ENCODE measurements around the gene MACROD2. TPM values are rescaled to one million over a fixed set of nuclear protein-coding genes. Genes with fewer than 3 reads are reported as not detected.
"Not testable (repeated sequence)": the region's sequence is repeated elsewhere in the genome, so short reads cannot be mapped to it uniquely, and the experiment has no call there.

The MACROD2 gene
- polyA plus RNA-seq, 10 donors, result 2.4 to 5.0 (median 3.6) TPM

DNA sequence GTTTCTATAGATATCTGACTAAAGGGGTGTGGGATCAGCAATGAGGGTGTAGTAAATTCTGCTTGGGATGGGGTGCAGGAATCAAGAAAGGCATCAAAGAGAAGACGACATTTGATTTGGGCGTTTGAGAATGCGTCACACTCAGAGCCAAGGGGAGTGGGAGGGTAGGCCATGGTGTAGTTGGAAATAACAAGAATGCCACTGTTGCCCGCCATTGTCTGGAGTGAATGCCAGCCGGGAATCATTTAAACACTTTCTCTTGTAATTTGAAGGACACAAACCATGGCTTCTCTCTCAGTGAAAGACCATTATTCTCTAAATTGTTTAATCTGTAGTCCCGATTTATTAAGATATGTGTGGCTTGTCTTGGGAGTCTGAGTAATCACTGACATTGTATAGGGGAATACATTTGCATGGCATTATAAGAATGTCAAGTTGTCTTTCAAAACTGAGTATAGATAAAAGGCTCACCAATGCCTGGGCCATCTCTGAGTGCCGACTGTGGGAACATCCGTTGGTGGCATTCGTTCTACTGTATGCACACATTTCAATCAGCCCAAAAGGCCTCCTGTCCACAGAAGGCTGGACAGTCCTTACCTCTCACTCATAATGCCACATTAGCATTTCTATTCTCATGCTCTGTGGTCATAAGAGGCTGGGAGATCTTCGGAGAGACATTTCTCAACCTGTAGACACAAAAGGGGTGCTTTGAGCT lies 1800.1 kb downstream of the MACROD2 start:
- DNase-seq, result no peak

DNA sequence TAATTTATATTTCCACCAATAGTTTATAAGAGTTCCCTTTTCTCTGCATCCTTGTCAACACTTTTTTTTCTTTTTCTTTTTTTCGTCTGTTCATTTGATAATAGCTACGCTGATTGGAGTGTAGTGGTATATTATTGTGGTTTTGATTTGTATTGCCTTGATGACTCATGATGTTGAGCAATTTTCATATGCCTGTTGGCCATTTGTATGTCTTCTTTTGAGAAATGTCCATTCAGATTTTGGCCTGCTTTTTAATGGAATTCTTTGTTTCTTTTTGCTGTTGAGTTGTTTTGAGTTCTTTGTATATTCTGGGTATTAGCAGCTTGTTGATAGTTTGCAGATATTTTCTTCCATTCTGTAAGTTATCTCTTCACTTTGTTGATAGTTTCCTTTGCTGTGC lies 1804.6 kb downstream of the MACROD2 start:
- no peak for DNase-seq

DNA sequence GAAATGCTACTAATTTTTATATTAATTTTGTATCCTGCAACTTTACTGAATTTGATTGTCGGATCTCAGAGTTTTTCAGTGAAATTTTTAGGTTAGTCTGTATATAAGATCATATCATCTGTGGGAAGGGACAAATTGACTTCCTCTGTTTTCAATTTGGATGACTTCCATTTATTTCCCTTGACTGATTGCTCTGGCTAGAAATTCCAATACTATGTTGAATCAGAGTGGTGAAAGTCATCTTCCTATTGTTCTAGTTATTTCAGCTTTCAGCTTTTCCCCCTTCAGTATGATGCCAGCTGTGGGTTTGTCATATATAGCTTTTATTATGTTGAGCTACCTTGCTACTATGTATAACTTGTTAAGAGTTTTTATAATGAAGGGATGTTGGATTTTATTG lies 1806.7 kb downstream of the MACROD2 start:
- DNase-seq, result no peak

DNA sequence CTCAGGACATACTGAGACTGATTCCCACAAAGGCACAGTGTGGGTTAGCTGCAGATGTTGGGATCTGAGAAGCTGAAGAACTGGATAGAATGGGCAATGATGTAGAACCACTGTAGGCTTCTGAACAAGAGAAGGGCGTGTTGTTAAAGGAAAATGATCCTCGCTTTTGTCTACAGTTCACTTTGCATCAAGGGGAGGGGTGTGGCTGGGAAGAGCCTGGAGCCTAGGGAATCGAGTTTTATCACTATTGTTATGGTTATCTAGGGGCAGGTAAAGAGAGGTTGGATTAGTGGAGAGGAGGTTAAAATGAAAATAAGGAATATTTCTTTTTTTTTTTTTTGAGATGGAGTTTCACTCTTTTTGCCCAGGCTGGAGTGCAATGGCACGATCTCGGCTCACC lies 1809.8 kb downstream of the MACROD2 start:
- no peak for DNase-seq

DNA sequence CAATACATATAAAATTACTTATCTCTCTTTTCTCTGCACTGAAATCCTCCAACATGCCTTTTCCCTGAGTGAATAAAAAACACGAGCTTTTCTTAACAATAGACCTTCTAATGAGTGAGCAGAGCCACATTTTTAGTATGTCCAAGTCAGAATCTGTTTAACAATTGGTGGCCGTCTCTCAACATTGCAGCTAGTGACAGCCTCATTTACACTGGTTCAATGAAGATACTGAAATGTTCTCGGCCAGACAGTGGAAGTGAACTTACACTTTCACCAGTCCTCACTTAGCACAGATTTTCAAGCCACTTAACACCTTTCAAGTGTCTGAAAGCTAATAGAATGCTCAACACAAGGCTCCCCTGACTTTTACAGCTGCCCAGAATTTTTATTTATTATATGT lies 1810.8 kb downstream of the MACROD2 start:
- no peak for DNase-seq

DNA sequence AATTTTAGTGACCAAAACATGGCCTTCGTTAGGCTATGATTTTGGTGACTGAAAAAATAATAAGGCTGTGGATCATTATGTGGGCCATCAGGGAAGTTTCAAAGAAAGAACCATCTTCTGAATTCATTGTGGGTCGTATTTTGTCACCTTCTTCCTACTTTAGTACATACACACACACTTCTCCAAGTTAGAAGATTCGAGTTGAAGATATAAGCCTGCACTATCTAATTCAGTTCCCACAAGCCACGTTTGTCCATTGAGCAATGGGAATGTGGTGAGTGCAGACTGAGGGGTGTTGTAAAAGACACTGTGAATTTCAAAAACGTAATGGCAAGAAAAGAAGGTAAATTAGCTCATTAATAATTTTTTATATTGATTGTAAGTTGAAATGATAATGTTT lies 1812.0 kb downstream of the MACROD2 start:
- no peak for DNase-seq

DNA sequence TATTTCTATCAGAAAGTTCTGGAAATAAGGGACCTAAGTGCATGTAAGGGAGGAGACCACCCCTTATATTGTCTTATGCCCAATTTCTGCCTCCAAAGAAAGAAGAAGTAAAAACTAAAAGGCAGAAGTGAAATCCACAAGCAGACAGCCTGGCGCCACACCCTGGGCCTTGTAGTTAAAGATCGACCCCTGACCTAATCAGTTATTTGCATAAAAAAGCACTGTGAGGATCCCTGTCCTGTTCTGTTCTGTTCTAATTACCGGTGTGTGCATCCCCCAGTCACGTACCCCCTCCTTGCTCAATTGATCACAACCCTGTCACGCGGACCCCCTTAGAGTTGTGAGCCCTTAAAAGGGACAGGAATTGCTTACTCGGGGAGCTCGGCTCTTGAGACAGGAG lies 1812.5 kb downstream of the MACROD2 start:
- not testable (repeated sequence) for DNase-seq

DNA sequence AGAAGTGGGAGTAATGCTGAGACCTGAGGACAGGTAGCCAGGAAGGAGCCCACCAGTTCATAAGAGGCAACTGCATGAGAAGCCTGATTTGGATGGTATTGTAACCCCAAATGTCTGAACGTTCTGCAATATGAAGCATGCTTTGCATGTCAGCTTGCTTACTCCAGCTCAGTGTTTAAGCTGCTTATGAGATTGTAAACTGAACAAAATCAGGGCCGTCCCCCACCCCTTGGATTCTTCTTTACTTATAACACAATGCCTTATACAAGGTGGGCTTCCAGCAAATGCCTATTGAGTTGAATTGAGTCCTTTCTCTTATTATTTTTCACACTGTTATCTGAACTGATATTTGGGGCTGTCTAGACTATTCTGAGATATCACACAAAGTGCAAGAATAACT lies 1816.6 kb downstream of the MACROD2 start:
- DNase-seq, result no peak

DNA sequence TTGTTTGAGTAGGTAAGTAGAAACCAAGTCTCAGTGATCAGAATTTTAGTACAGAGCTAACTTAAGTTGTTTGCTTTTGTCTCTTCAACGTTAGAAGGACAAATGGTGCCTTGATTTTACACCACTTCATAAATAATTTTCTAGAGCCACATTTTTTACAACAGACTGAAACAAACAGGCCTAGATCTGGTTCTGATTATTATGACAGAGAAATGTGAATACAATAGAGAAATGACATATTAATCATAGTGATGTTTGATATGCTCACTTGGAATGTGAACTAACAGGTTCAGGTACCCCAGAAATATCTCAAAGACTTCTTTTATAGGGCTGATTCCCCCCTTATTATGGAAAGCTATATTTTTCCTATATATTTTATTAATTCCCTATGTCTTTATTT lies 1817.4 kb downstream of the MACROD2 start:
- no peak for DNase-seq

DNA sequence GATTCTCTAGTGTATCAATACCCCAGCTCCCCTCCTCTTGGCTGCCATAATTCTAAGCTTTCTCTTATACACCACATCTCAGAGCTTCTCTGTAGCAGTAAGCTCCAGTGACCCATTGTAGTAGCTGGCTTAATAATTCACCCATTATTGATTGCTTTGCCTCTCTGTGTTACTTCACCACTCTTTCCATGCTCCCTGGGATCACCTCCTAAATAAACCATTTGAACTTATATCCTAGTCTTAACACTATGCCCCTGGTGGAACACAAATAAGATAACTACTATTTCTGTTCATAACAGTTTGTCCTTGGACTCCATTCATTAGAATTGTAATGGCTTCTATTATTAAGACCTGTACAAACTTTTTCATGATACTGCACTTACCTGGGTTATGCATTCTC lies 1819.0 kb downstream of the MACROD2 start:
- DNase-seq, result no peak

DNA sequence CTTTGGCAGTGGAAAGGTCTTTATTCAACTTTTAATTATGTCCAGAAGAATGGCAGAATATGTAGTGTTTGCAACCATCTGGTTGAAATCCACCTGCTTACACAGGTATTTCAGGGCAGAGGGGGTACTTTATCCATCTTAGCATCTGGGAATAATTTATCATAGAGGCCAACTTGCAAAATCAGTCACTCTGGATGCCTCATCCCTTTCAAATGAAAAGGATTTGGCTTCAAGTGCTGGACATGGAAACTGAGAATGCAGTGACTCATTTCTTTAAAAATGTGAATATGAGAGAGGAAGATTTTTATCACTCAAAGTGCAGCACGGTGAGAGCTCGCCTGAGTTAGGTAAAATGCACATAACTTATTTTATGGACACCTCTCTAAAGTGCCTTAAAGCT lies 1819.6 kb downstream of the MACROD2 start:
- DNase-seq, result peak in 1 of 3 donors; percentile 8

DNA sequence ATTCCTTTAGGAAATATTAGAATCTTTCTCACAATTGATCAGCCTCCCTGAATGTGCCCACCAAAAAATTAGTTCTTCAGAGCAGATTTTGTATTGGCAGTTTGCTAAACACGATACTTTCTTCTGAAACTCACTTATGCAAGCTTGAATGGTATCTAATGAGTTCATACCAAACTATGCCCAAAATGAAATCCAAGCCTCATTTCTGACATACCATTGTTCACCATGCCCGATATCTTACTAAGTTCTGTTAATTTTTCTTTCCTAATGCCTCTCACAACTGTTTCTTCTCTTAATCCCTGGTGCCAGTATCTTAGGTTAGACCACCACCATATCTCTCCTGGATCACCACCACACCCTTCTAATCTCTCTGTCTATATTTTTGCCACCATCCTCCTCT lies 1822.0 kb downstream of the MACROD2 start:
- no peak for DNase-seq

DNA sequence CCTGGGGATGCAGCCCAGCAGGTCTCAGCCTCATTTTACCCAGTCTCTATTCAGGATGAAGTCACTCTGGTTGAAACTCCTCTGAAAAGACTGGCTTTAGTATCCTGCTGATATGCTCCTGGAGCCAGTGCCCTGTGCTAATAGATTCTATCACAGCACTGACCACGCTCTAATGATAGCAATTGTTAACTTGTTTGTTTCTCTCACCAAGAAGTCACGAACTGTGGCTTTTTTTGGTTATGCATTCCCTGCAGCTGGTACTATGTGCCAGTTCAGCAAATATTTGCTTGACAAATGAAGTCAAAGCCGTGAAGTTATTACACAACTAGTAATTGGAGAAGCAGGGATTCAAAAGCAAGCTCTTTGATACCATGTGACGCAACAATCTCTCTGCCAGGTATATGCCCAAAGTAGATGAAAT lies 1823.3 kb downstream of the MACROD2 start:
- no peak for DNase-seq

DNA sequence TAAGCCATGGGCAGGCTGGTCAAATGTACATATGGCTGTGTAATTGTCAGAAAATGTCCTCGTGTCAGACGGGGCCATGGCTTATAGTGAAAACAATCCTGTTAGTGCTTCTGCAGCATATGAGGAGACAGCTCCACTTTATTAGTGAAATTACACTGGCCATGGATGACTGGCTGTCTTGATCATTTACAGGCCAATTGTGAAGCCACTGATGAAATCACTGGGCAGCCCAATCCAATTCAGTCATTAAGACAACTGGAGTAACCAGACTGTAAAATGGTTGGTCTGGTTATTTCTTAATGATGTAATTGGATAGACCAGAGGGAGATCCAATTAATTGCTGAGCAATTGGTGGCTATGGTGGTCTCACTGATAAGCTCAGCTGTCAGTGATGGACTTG lies 1828.4 kb downstream of the MACROD2 start:
- no peak for DNase-seq

DNA sequence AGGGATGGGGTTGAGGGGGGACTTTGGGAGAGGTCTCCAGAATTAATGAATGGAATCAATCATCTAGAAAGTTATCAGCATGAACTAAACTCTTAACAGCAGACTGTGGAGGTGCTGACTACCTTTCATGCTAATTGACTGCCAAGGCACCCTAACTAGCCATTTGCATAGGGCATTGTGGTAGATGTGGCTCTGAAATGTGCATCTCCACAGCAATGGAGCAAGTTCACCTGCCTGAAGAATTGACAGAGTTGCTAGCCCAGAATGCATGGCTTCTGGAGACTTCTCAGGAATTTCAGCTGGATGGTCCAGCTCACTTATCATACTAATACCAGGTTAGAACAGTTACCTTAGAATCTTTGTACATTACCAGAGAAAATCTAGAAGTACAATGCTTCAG lies 1832.3 kb downstream of the MACROD2 start:
- no peak for DNase-seq

DNA sequence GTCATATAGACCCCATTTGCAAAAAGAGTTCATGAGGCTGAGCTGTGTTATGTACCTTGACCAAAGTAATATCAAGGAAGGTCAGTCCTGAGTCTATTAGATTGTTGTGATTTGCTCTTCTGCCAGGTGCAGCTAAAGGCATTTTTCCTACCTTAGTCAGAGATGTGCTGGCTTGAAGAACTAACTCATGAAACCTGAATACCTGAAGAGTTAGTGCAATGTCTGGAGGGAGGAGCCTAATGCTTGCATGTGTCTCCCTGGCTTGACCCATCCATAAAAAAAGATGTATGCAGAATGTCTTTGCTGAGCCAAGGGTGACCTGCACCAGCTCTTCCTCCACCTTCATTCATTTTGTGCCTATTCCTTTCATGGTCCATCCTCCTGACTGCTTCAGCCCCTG lies 1835.9 kb downstream of the MACROD2 start:
- DNase-seq, result no peak

DNA sequence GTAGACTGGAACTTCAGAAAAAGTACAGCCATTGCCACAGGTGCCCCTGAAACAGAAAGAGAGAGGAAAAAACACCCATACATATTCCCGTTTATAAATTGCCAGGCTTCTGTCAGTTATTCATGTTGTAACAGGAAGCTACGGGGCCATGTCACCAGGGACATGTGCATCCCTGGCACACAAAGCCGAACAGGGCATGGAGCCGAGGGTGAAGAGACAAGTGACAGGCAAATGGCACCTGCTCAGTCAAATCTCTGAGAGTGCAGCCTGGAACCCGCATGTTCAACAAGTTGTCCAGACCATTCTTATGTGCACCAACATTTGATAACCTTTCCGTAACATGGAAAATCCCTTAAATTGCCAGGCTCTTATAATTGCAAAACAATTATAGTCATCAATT lies 1837.2 kb downstream of the MACROD2 start:
- peak in 1 of 3 donors; percentile 5 for DNase-seq

DNA sequence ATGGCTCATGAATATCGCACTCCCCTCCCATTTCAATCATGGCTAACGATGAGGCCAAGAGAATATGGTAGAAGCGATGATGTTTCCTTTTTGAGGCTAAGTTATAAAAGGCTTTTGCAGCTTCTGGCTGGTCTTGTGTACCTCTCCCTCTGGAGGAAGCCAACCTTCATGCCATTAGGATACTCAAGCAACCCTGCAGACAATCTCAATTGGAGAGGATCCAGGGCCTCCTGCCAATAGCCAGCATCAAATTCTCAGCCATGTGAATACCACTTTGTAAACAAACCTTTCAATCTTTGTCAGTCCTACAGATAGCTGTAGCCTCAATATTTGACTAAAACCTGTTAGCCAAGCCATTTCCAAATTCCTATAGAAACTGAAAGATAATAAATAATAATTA lies 1839.5 kb downstream of the MACROD2 start:
- DNase-seq, result peak in 2 of 3 donors; percentile 27 to 49

DNA sequence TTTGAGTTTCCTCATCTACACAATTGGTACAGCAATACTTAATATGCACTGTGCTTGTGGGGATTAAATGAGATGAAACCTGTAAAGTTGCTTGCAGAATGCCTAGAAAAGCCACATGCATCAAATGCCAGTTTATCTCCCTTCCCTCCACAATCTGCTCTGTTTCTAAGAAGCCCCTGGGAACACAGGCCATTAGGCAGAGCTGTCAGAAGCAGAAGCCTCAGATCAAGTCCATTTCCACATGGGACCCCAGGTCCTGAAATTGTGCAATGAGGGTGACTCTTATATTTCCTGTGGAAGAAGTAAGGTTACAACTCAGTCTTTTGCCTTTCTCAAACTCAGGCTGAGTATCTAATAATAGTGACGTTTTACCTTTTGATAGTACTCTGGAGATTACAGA lies 1840.5 kb downstream of the MACROD2 start:
- DNase-seq, result no peak

DNA sequence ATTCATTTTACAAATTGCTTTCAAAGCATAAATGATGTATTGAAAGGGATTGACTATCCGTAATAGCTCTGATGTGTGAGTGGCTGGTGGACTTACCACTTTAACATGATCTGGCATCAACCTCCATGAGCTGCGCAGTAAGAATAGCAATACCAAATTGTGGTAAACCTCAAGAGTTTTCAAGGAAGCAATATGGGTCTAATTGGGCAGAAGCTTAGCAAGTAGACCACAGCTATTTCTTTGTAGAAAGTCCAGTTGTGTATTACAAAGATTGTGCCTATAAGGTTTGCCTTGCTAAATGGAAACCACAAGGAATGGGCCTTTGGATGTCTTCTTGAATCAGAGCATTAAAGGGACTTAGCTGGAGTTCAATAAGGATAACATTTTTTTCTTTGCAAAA lies 1841.3 kb downstream of the MACROD2 start:
- DNase-seq, result no peak

DNA sequence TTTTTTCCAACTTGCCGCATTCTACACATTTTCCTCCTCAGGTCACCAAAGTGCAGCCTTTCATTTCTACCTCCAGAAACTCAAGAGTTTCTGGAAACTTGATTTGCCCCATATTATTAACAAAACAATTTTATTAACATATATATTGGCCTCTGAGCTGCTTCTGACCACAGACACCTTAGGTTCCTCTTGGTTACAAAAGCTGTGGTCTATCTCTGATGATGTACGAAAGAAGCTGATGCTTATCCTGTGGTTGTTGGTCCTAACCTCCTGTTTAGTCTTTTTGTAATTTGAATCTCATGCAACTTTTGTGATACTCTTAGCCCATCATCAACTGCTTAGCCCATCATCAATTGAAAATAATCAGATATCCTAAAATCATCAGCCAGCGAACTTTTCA lies 1842.2 kb downstream of the MACROD2 start:
- DNase-seq, result no peak

DNA sequence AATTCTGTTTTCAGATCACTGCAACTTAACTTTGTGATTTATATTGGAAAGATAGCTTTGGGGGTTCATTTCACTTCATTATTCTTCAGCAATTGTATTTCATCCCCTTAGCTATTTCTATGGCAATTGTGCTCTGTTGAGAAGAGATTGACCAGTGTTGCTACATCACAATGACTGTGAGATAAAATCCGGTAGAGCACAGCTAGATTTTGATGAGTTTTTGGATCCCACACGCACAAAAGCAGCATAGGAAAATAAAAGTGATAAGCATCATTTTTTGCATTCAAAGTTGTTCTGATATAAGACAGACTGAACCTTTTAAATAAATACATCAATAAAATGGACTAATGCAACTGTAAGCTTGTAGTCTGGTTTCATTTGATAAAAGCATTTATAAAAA lies 1843.2 kb downstream of the MACROD2 start:
- DNase-seq, result no peak

DNA sequence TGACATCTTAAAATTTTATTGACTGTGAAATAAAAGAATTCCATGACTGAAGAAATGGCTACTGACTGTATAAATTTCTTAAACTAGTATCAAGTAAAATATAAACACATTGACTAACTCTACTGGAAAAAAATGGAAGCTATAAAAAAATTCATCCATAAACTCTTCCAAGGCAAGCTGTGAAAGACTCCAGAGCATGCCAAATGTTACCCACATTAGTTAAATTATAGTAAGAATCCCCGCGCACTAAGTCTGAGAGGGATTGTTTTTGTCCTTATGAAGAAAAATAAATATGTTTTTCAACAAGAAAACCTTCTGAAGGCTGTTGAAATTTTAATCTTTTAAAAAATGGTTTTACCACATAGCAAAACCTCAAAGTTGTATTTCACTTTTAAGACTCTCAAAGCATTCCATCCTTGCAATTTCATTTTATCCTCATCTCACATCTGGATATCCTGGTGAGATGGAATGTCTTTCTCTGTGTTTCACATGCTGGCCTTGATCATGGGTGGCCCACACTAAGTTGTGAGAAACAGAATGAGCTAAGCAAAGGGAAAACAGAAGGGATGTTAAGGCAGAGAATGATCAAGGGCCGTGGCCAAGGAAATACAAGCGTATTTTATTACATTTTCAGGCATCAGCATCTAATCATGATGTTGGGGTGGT lies 1845.5 kb downstream of the MACROD2 start:
- DNase-seq, result no peak

DNA sequence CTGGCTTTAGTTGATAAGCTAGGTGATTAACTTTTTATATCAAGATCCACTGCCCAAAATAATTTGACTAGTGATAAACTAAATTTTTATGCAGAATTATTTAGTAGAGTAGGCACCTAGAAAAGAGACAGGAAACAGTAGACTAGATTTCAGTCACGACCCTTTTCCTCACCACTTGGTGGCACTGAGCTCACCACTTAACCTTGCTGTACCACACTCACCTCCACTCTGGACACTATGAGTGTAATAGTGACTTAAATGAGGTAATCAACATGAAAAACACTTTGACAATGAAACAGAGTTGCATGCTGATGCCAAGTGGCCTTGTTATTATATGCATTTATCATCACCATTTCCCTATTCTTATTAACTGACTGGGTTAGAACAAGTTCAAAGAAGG lies 1847.6 kb downstream of the MACROD2 start:
- no peak for DNase-seq

Measured in muscle of back (tissue), 11 donors.